Nephron progenitor cell (in vitro differentiated cells): ENCODE data around the gene CCDC85B.
A peak's percentile ranks its signal among the peaks of the same experiment; 100 is the strongest.

Experiments
- DNase-seq: peaks from one replicate; pipeline ENCODE4 v3.0.0; 2021
- H3K27ac Mint-ChIP-seq: 2 replicates; pipeline ENCODE4 v1.8.0; 2021; ENCODE audit warnings: mild to moderate bottlenecking, moderate library complexity, mixed read lengths
- H3K27me3 Mint-ChIP-seq: 2 replicates; pipeline ENCODE4 v1.8.0; 2021; ENCODE audit warnings: mild to moderate bottlenecking, low read depth, mixed read lengths; ENCODE audit not compliant: poor library complexity
- H3K36me3 Mint-ChIP-seq: 2 replicates; pipeline ENCODE4 v1.8.0; 2021; ENCODE audit warnings: low read depth, mixed read lengths
- H3K4me1 Mint-ChIP-seq: 2 replicates; pipeline ENCODE4 v1.8.0; 2021; ENCODE audit warnings: mixed read lengths
- H3K4me3 Mint-ChIP-seq: 2 replicates; pipeline ENCODE4 v1.8.0; 2021; ENCODE audit warnings: mild to moderate bottlenecking, moderate library complexity, mixed read lengths
- H3K9me3 Mint-ChIP-seq: 2 replicates; pipeline ENCODE4 v1.8.0; 2021; ENCODE audit warnings: mild to moderate bottlenecking, moderate library complexity, mixed read lengths
- CTCF ChIP-seq: fragments of 200-600 bp; sonication (generic); IDR thresholded peaks from 2 replicates; pipeline ENCODE4 v1.5.0; 2021; ENCODE audit warnings: antibody characterized with exemption

The CCDC85B gene

GRCh38 chr11:65915821-65916251 lies 25.4 kb downstream of the CCDC85B start:
- peaks cover 3% of the 10 kb centered on the region for H3K27me3 Mint-ChIP-seq
- peaks cover 41% of the 10 kb centered on the region for H3K4me1 Mint-ChIP-seq
- H3K9me3 Mint-ChIP-seq = no peaks in the 10 kb centered on the region
- no peak for TF ChIP-seq CTCF
- H3K27ac Mint-ChIP-seq = no peak overlapping the region
- no peak overlapping the region for H3K4me3 Mint-ChIP-seq
- H3K36me3 Mint-ChIP-seq = peaks cover 7% of the 10 kb centered on the region
- DNase-seq = no peak

GRCh38 chr11:65916391-65916790 lies 25.9 kb downstream of the CCDC85B start:
- peaks cover 37% of the 10 kb centered on the region for H3K4me1 Mint-ChIP-seq
- no peaks in the 10 kb centered on the region for H3K9me3 Mint-ChIP-seq
- H3K27me3 Mint-ChIP-seq = peaks cover 3% of the 10 kb centered on the region
- peak overlapping the region; percentile 77 for H3K4me3 Mint-ChIP-seq
- H3K36me3 Mint-ChIP-seq = peaks cover 7% of the 10 kb centered on the region
- H3K27ac Mint-ChIP-seq = no peak overlapping the region
- no peak for DNase-seq
- TF ChIP-seq CTCF = no peak

- no peak for DNase-seq
- H3K9me3 Mint-ChIP-seq = no peaks in the 10 kb centered on the region
- peak overlapping the region; percentile 32 for H3K27ac Mint-ChIP-seq
- no peak for TF ChIP-seq CTCF
- H3K36me3 Mint-ChIP-seq = peaks cover 11% of the 10 kb centered on the region
- H3K4me3 Mint-ChIP-seq = peak overlapping the region; percentile 77
- H3K27me3 Mint-ChIP-seq = peaks cover 3% of the 10 kb centered on the region
- H3K4me1 Mint-ChIP-seq = peaks cover 31% of the 10 kb centered on the region
Measured at GRCh38 chr11:65917077-65917433, 26.6 kb downstream of the CCDC85B start.

- Mint-ChIP-seq H3K27ac (no peak overlapping the region), H3K27me3 (no peaks in the 10 kb centered on the region), H3K4me1 (peaks cover 31% of the 10 kb centered on the region), H3K9me3 (no peaks in the 10 kb centered on the region), H3K36me3 (peaks cover 16% of the 10 kb centered on the region), H3K4me3 (peak overlapping the region; percentile 83)
- DNase-seq = no peak
- no peak for TF ChIP-seq CTCF
Measured at GRCh38 chr11:65917434-65918210, 27.1 kb downstream of the CCDC85B start.

- TF ChIP-seq CTCF = no peak
- no peak for DNase-seq
Measured at GRCh38 chr11:65918211-65919140, 28.0 kb downstream of the CCDC85B start, which contains the start of gene C11orf68. Gene C11orf68, minus strand, starts transcription at chr11:65919062. Its CDS starts 31 bp downstream, at chr11:65919031.

More at GRCh38 chr11:65918211-65919140, 28.0 kb downstream of the CCDC85B start, which contains the start of gene C11orf68:
- peak within 1 kb of the TSS; percentile 88 for H3K4me3 Mint-ChIP-seq
- peaks cover 25% of the 10 kb centered on the region for H3K36me3 Mint-ChIP-seq
- no peaks in the 10 kb centered on the region for H3K9me3 Mint-ChIP-seq
- no peak within 1 kb of the TSS for H3K27ac Mint-ChIP-seq
- H3K4me1 Mint-ChIP-seq = peaks cover 31% of the 10 kb centered on the region
- no peaks in the 10 kb centered on the region for H3K27me3 Mint-ChIP-seq
